Gastroesophageal sphincter (tissue), 3 donors: ENCODE results near the gene ADAM12.

Source experiments
- EP300 ChIP-seq: sonication (generic); formaldehyde crosslinking; IDR thresholded peaks from one replicate; pipeline ENCODE4 v1.6.1; 2017; ENCODE audit warnings: antibody characterized with exemption, mild to moderate bottlenecking
- POLR2A ChIP-seq, 2 donors: fragments of 450-650 bp; IDR thresholded peaks; one replicate each; pipeline ENCODE4 v1.6.1; 2017; ENCODE audit warnings: antibody characterized with exemption in 2 of 2, mild to moderate bottlenecking in 2 of 2, moderate library complexity in 1 of 2
- POLR2AphosphoS5 ChIP-seq: sonication (generic); formaldehyde crosslinking; IDR thresholded peaks from one replicate; pipeline ENCODE4 v1.6.1; 2017; ENCODE audit warnings: antibody characterized with exemption
- TF ChIP-seq, protein P1 (sequence below), 4 experiments: fragments of 200-600 bp in 2 of 4; fragments of 450-650 bp in 2 of 4; sonication (generic) in 1 of 4; IDR thresholded peaks; one replicate each; pipeline ENCODE4 v1.5.1; 2017 to 2019; ENCODE audit warnings: antibody characterized with exemption in 4 of 4, mild to moderate bottlenecking in 2 of 4, moderate library complexity in 2 of 4

DNA sequence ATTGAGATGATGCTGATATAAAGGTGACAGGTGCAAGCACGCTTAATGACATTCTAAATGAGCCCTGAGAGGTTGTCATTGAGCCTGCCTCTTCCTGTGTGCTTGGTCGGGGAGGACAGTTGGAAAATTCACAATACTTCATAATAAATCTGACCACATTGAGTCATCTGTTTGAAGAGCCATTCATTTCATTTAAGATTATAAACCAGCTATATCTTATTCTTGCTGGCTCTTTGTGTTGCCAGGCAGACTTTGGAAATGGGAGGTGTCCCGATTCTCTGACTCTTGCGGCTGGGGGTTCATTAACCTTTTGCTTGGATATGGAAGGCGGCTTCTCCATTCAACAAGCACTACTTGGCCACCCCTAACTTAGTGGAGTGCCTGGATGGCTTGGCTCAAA, 293.7 kb downstream of the ADAM12 start:
- TF ChIP-seq, protein P1, sequence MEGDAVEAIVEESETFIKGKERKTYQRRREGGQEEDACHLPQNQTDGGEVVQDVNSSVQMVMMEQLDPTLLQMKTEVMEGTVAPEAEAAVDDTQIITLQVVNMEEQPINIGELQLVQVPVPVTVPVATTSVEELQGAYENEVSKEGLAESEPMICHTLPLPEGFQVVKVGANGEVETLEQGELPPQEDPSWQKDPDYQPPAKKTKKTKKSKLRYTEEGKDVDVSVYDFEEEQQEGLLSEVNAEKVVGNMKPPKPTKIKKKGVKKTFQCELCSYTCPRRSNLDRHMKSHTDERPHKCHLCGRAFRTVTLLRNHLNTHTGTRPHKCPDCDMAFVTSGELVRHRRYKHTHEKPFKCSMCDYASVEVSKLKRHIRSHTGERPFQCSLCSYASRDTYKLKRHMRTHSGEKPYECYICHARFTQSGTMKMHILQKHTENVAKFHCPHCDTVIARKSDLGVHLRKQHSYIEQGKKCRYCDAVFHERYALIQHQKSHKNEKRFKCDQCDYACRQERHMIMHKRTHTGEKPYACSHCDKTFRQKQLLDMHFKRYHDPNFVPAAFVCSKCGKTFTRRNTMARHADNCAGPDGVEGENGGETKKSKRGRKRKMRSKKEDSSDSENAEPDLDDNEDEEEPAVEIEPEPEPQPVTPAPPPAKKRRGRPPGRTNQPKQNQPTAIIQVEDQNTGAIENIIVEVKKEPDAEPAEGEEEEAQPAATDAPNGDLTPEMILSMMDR (IDR thresholded peaks at IDR 0.05), result no peak
- TF ChIP-seq POLR2A (IDR thresholded peaks at IDR 0.05) (no peak), POLR2AphosphoS5 (no peak), EP300 (no peak)
